ENCODE measurements around the gene LRIG2.
A peak's percentile ranks its signal among the peaks of the same experiment; 100 is the strongest.
"Not testable (repeated sequence)": the region's sequence is repeated elsewhere in the genome, so short reads cannot be mapped to it uniquely, and the experiment has no call there.

The LRIG2 gene

GRCh38 chr1:113072757-113073478 is at the start of gene LRIG2:
Gene LRIG2 (plus strand): TSS chr1:113073198. CDS start chr1:113073407, 209 bp downstream.
- FAIRE-seq, result peak; percentile 95

DNA sequence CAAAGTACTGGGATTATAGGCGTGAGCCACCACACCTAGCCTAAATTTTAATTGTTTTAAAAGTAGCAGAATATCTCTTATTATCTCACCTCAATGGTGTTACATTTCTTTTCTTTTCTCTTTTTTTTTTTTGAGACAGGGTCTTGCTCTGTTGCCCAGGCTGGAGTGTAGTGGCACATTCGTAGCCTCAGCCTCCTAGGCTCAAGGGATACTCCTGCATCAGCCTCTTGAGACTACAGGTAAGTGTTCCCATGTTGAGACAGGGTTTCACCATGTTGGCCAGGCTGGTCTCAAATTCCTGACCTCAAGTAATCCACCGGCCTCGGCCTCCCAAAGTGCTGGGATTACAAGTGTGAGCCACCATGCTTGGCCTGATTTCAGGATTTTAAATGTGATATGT is 49.7 kb upstream of the LRIG2 start:
- FAIRE-seq, result not testable (repeated sequence)

DNA sequence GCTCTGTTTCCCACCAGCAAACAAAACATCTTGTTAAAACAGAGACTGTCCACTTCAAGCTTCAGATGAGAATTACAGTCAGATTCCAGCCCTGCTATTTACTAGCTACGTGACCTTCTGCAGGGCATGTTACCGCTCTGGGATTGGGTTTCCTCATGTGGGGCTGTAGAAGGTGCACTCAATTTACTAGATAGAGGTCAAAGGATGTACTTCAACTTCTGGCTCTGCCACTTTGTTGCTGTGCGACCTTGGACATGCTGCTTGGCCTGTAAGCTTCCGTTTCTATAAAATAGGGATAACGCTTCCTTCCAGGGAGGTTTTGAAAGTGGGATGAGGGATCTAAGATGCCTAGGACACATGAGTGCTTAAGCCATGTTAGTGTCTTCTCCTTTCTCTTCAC is 46.0 kb upstream of the LRIG2 start:
- no peak for FAIRE-seq

- no peak for FAIRE-seq
These were observed 45.5 kb upstream of the LRIG2 start for GRCh38 chr1:113027449-113027848.

- no peak for FAIRE-seq
These were observed 43.2 kb upstream of the LRIG2 start for GRCh38 chr1:113029822-113030221.

- FAIRE-seq, result no peak
These were observed 41.6 kb upstream of the LRIG2 start for GRCh38 chr1:113031171-113031933.

- FAIRE-seq, result no peak
These were observed 37.9 kb upstream of the LRIG2 start for GRCh38 chr1:113035086-113035485.

DNA sequence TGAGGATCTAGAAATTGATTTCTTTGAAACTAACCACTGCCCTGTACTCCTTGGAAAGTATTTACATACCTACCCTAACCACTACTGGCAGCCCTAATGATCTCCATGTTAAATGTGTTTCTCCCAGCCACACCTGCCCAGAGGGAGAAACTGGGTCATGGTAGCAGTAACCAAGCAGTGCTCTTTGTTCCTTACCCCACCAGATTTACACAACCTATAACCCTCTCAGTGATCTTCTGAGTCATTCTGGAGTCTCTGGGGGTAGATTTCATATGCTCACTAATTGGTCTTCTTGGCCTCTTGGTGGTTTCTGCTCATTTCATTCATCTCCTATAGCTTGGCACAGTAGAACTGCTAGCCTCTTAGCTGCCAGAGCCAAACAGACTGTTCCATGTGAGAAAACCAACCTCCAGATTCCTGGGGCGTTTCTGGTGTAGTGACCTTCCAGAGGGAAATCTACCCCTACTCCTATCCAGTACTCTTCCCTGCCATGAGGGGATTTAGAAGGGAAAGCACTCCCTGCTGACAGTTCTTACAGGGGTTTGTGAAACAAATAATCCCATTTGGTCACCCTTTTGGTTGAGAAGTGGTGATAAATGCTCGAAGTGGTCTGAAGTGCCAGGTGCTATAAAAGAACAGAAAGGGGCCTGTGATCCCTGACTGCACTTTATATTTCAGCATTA is 36.2 kb upstream of the LRIG2 start:
- no peak for FAIRE-seq

DNA sequence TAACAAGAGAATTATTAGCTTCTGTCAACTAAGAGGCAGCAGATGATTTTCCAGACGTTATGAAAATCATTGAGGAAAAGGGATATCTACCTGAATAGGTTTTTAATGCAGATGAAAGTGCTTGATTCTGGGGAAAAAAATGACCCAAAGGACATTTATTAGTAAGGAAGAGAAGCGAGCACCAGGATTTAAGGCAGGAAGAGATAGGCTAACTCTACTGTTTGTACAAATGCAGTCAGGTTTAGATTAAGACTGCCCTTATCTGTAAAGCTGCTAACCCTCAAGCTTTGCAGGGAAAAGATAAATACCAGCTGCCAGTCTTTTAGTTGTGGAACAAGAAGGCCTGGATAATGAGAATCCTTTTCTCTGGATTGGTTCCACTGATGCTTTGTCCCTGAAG is 33.0 kb upstream of the LRIG2 start:
- FAIRE-seq, result no peak

DNA sequence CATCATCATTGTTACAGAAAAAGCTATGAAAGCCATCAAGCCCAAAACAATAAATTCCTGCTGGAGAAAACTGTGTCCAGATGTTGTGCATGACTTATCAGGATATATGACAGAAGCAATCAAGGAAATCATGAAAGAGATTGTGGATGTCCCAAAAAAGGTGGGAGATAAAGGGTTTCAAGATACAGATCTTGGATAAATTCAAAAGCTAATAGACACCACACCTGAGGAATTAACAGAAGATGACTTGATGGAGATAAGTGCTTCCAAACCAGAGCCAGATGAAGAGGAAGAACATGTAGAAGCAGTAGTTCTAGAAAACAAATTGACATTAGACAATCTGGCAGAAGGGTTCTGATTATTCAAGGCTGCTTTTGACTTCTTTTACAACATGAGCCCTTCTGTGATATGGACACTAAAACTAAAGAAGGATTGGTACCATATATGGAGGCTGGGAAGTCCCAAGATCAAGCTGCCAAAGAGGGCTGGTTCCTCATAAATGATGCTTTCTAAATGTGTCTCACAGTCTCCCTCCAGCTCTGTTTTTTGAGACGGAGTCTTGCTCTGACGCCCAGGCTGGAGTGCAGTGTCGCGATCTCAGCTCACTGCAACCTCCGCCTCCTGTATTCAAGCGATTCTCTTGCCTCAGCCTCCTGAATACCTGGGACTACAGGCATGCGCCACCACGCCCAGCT is 32.1 kb upstream of the LRIG2 start:
- FAIRE-seq, result no peak

GRCh38 chr1:113041569-113042284 is 31.3 kb upstream of the LRIG2 start:
- no peak for FAIRE-seq

DNA sequence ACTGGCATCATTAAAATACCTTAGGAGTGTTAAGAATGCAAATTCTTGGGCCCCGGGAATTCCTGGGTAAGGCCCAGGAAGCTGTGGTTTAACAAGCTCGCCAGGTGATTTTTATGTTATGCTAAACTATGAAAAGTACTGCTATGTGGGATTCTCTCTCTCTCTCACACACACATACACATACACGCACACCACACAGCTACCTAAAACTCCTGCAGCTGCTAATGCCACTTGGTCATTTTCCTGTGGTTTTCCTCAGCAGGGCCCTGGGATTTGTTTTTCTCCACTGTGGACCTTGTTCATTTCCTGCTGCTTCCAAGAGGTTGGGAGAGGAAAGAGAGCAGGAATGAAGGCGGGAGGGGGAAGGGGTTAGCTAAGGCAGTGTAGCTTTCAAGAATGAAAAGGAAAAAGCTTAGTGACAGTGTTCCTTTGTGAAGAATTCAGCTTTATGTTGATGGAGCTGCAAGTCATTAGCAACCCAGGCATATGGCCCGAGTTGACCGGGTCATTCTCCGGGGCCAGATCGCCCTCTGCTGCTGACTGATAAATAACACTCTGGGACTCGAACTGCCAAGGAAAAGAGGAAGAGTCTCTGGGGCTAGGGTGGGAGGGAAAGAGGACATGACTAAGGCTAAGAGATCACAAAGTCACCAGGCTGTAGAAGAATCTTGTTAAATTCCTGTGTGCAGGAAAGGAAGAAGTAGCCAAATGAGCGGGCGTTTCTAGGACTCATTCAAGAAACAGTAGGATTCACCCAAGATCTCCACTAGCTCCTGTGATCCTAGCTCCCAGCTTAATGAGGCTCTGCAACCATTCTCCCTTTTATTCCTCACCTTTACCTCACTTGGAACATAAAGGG is 30.5 kb upstream of the LRIG2 start:
- FAIRE-seq, result no peak

DNA sequence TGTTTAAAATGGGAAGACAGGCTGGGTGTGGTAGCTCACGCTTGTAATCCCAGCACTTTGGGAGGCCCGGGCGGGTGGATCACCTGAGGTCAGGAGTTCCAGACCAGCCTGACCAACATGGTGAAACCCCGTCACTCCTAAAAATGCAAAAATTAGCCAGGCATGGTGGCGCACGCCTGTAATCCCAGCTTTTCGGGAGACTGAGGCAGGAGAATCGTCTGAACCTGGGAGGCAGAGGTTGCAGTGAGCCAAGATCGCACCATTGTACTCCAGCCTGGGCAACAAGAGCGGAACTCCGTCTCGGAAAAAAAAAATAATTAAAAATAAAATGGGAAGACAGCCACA is 29.9 kb upstream of the LRIG2 start:
- not testable (repeated sequence) for FAIRE-seq

- FAIRE-seq, result no peak
These were observed 26.4 kb upstream of the LRIG2 start for GRCh38 chr1:113046569-113046968.

- FAIRE-seq, result no peak
These were observed 24.9 kb upstream of the LRIG2 start for GRCh38 chr1:113048064-113048463.

DNA sequence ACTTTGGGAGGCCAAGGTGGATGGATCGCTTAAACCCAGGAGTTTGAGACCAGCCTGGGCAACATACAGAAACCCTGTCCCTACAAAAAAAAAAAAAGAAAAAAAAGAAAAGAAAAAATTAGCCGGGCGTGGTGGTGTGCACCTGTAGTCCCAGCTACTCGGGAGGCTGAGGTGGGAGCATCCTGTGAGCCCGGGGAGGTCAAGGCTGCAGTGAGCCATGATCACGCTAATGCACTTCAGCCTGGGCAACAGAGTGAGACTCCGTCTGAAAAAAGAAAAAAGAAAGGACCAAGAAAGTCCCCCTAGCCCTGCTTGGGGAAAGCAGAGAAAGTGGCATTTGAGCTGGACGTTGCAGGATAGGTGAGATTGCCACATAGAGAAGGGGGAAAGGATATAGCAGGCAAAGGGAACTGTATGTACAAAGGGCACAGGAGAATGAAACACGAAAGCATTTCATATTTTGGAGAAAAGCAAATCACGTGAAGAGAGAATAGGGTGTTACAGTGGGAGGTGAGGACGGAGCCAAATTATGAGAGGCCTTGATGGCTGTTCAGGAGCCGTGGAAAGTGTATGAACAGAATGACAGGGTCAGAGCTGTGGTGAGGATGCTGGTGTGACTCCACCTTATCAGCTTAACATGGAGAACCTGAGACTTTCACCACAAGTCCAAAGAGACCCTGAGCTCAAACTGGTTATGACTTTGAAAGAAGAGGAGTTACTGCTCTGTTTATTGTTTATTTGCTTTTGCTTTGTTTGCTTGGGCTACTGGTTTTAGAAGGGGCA is 19.5 kb upstream of the LRIG2 start:
- no peak for FAIRE-seq

DNA sequence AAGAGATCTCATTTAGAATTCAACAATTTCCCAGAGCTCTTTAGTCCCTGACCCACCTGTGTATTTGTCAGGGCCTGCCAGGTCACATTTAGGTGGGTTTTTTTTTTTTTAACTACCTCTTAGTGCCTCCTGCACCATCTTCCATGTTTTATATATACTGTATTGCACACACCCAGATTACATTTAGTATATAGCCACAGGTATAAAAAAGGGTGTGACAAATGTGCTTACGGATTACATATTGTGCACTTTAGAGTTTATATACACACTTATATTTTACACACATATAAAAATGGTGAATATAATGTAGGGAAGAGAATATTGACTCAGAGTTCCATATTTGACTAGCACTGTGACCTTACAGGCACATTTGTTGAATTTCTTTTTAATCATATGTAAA is 17.4 kb upstream of the LRIG2 start:
- FAIRE-seq, result no peak

DNA sequence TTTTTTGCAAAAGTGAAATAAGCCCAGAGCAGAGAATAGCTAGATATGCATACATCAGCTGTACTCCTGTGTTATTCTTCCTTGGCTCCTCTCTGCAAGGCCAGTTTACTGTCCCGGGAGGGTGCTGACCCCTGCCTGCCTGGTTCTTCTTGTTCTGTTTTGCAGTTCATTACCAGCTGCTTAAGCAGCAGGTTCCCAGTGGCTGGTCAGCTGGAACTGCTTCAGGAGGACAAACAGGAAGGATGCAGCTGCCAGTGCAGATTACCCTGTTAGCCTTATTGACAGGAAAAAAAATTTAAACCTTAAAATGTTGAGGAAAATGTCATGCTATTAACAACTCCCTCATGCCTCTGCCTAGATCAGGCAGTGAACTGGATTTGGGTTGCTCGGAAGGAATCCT is 16.0 kb upstream of the LRIG2 start:
- FAIRE-seq, result no peak

DNA sequence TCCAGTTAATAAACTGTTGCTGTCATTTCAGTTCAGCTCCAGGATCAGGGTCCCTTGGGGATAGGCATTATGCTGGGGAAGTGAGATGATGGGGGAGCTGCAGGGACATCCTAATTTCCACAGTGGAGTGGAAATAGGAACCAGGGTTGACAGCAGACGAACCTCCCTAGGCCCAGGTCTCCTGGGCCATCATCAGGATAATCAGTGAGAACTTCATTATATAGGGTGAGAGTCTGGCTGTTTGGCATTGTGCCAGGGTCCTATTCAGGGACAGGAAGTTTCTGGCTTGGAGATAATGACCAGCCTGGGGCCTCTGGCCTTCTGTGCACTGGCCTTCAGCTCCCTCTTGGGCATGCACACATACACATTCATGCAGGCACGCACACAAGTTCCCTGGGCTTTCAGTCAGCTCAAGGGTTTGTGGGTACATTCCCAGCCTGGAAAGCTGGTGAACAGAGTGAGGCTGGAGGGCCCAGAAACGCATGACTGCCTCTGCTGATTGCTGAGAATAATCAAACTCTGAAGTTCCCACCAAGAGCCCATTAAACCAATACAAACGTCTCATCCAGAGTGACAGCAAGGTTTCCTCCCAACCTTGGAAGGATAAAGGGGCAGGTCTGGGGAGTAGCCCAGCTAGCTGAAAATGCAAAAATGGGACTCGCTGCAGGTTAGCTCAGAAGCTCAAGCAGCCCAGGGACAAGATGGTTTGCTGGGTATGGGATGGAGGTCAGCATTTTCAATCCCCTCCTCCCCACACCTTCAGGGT is 13.9 kb upstream of the LRIG2 start:
- no peak for FAIRE-seq

GRCh38 chr1:113063456-113063855 is 9.5 kb upstream of the LRIG2 start:
- not testable (repeated sequence) for FAIRE-seq
